Esophagus muscularis mucosa (tissue), 4 donors: ENCODE measurements around the gene TMEM120B. TPM values are rescaled to one million over a fixed set of nuclear protein-coding genes. Genes with fewer than 3 reads are reported as not detected.

Experiments used
- DNase-seq: peaks from one replicate; pipeline ENCODE4 v3.0.0-alpha.2; 2017; ENCODE audit errors: extremely low spot score
- H3K27ac ChIP-seq, 4 donors: fragments of 200-600 bp; sonication (generic); replicated peaks in 1 of 4; 1 replicate in 3 of 4; 2 replicates in 1 of 4; pipeline ENCODE4 v1.5.1; 2016 to 2019; ENCODE audit warnings: mild to moderate bottlenecking in 1 of 4
- H3K27me3 ChIP-seq, 4 donors: fragments of 200-600 bp; sonication (generic); one replicate each; pipeline versions ENCODE4 v1.5.1 to v1.6.0; 2016 to 2019
- H3K36me3 ChIP-seq, 4 donors: fragments of 200-600 bp; sonication (generic); one replicate each; pipeline ENCODE4 v1.5.1; 2016 to 2019
- H3K4me1 ChIP-seq, 4 donors: fragments of 200-600 bp; sonication (generic); one replicate each; pipeline ENCODE4 v1.5.1; 2016 to 2019
- H3K4me3 ChIP-seq, 4 donors: fragments of 200-600 bp; sonication (generic); 1 replicate in 2 of 4; 2 replicates in 2 of 4; pipeline ENCODE4 v1.5.1; 2016 to 2019; ENCODE audit warnings: mild to moderate bottlenecking in 4 of 4, moderate library complexity in 1 of 4
- H3K9me3 ChIP-seq, 4 donors: fragments of 200-600 bp; sonication (generic); 1 replicate in 3 of 4; 2 replicates in 1 of 4; pipeline ENCODE4 v1.5.1; 2016 to 2019
- EP300 ChIP-seq: sonication (generic); formaldehyde crosslinking; IDR thresholded peaks from one replicate; pipeline ENCODE4 v1.6.1; 2017; ENCODE audit warnings: antibody characterized with exemption
- POLR2A ChIP-seq: fragments of 450-650 bp; IDR thresholded peaks from one replicate; pipeline ENCODE4 v1.6.1; 2017; ENCODE audit warnings: antibody characterized with exemption, moderate library complexity, mild to moderate bottlenecking, low read depth
- POLR2AphosphoS5 ChIP-seq, 2 donors: sonication (generic); formaldehyde crosslinking; IDR thresholded peaks; one replicate each; pipeline ENCODE4 v1.6.1; 2017; ENCODE audit warnings: antibody characterized with exemption in 2 of 2
- WGBS: methylation state at CpG from one replicate; pipeline ENCODE4 v1.1.5; 2018; 5-methylcytosine and 5-hydroxymethylcytosine counted together
- intact Hi-C: fragments of 100-400 bp; cut with DNase I; formaldehyde crosslinking; loops from one replicate; pipeline ENCODE4 v1.15.1; 2023
- total RNA-seq, 4 donors: library from RNA; depleted of rRNA; stranded (reverse); fragments of >200 nt; gene quantifications; one replicate each; pipeline versions ENCODE4 v1.1.0 to v1.2.1, GENCODE V29; 2016
- TF ChIP-seq, protein P1 (sequence below), 3 experiments: fragments of 200-600 bp in 2 of 3; fragments of 450-650 bp in 1 of 3; sonication (generic) in 2 of 3; IDR thresholded peaks; one replicate each; pipeline ENCODE4 v1.5.1; 2017 to 2019; ENCODE audit warnings: antibody characterized with exemption in 3 of 3, mild to moderate bottlenecking in 2 of 3, moderate library complexity in 1 of 3

Gene TMEM120B
- total RNA-seq, 4 donors from 2014 or later = 4.5 to 14.1 (median 6.4) TPM

DNA sequence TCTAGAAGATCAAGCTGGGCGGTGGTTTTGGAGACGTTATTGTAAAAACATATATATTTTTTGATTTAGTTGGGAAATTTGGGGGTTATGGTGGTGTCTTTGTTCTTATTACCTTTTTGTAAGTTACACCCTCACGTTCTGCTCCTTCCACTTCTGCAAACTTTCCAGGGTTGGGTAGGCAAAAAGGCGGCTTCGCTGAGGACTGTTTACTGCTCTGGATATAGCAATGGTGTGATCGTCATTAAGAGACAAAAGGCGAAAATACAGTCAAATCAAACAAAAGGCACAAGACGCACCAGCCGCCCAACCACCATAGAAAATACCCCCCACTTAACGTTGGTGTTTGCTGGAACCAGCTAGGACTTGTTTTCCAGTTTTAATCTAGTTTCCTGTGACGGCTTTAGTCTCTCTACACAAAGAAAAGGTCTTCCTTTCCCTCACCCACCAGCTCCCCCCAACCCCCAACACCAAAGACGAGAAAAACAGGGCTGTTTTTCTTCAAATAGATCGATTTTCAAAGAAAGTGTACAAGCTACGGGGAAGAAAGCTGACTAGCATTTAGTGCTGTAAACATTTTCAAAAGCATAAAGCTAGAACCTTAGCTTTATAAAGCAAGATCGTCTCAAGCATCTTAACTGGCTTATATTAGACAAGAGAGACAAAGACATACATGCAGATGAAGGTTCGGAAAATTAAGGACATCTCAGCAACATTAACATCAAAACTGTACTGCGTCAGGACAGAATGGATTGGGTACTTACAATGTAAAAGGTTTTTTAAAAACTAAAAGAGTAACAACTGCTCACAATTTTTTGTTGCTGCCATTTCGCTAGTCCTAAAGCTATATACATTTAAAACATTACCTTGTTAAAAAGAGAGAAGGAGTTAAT lies 89.3 kb downstream of the TMEM120B start:
- no peaks in the 10 kb centered on the region for H3K27me3 ChIP-seq
- DNase-seq = no peak
- H3K4me1 ChIP-seq = peaks cover 43 to 57% (median 47%) of the 10 kb centered on the region in 4 donors
- no peaks in the 10 kb centered on the region for H3K9me3 ChIP-seq
- intact Hi-C loops = no loop called here
- no peak for TF ChIP-seq EP300
- TF ChIP-seq POLR2AphosphoS5 (IDR thresholded peaks at IDR 0.05) = no peak
- WGBS = 2% methylated on average over 18 of the region's 18 CpGs
- H3K36me3 ChIP-seq = peaks cover 0 to 4% (median 0%) of the 10 kb centered on the region in 4 donors
- H3K27ac ChIP-seq = peak overlapping the region; percentile 97 to 100 (median 100)
- peak overlapping the region; percentile 65 to 94 (median 84) for H3K4me3 ChIP-seq

DNA sequence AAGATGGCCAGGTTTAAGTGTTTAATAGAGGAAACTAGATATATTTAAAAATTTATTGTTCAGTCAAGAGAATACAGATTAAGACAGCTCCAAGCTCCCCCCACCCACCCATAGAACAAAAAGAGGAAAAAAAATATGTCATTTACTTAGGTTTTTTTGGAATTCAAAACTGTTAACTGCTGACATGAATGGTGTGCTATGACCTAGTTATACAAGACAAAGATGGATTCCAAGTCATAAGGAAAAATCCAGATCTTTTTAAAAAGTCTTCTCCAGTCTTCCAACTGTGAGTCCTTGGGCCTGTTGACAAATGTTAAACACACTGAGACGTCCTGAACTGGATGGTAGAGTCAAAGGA lies 89.9 kb downstream of the TMEM120B start:
- intact Hi-C loops = no loop called here
- 0% methylated on average over 1 of the region's 1 CpG for WGBS
- peaks cover 44 to 57% (median 47%) of the 10 kb centered on the region in 4 donors for H3K4me1 ChIP-seq
- peak overlapping the region; percentile 65 to 94 (median 84) for H3K4me3 ChIP-seq
- peak overlapping the region; percentile 97 to 100 (median 100) for H3K27ac ChIP-seq
- H3K36me3 ChIP-seq = peaks cover 0 to 10% (median under 1%) of the 10 kb centered on the region in 4 donors
- TF ChIP-seq POLR2AphosphoS5 (IDR thresholded peaks at IDR 0.05) (no peak), EP300 (no peak), POLR2A (no peak)
- TF ChIP-seq, protein P1, sequence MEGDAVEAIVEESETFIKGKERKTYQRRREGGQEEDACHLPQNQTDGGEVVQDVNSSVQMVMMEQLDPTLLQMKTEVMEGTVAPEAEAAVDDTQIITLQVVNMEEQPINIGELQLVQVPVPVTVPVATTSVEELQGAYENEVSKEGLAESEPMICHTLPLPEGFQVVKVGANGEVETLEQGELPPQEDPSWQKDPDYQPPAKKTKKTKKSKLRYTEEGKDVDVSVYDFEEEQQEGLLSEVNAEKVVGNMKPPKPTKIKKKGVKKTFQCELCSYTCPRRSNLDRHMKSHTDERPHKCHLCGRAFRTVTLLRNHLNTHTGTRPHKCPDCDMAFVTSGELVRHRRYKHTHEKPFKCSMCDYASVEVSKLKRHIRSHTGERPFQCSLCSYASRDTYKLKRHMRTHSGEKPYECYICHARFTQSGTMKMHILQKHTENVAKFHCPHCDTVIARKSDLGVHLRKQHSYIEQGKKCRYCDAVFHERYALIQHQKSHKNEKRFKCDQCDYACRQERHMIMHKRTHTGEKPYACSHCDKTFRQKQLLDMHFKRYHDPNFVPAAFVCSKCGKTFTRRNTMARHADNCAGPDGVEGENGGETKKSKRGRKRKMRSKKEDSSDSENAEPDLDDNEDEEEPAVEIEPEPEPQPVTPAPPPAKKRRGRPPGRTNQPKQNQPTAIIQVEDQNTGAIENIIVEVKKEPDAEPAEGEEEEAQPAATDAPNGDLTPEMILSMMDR (IDR thresholded peaks at IDR 0.05) = no peak
- no peaks in the 10 kb centered on the region for H3K27me3 ChIP-seq
- no peak for DNase-seq
- no peaks in the 10 kb centered on the region for H3K9me3 ChIP-seq

DNA sequence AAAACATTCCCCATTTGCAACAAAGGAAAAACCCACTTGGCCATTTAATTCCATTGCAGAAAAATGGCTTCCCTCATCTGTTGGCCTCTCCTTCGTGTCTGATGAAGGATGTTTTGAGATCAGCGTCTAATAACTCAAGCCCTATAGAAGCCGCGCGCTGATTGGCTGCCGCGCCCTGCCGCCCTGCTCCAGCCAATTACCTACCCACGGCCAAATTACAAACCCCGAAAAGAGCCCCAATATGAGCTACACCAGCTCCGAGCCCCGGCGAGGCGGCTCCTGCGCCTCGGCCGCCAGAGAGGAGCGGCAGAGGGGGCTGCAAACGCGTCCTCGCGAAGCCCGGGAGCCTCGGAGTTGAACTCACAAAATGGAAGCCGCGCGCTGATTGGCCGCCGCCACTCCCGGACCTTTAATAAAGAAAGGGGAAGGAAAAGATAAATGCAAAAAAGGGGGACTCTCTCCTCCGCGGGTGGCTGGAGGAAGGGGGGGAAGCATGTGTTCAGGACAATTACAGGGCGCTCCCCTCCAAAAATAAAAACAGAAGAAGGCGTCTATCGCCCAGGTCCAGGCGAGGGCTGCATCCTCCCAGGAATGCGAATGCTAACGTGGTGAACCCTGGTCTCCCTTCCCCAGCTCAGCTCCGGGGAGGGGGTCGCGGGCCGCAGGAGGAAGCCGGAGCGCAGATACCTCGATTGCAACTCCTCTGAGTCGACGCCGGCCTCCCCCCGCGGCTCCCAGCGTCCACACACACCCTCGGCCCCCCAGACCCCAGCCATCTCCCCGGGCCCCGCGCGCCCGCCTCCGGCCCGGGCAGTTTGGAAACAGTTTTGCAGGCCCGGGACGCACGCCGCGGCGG lies 90.5 kb downstream of the TMEM120B start:
- Histone ChIP-seq H3K9me3 (no peaks in the 10 kb centered on the region), H3K4me1 (peaks cover 43 to 57% (median 47%) of the 10 kb centered on the region in 4 donors), H3K27me3 (no peaks in the 10 kb centered on the region), H3K27ac (peak overlapping the region; percentile 97 to 100 (median 100)), H3K36me3 (peaks cover 0 to 17% (median 6%) of the 10 kb centered on the region in 4 donors), H3K4me3 (peak overlapping the region; percentile 65 to 94 (median 84))
- DNase-seq = peak; percentile 99
- intact Hi-C loops = no loop called here
- TF ChIP-seq POLR2AphosphoS5 (IDR thresholded peaks at IDR 0.05) = peak in 1 of 2 donors; percentile 92
- peak; percentile 95 for TF ChIP-seq POLR2A
- no peak for TF ChIP-seq EP300
- TF ChIP-seq, protein P1 (IDR thresholded peaks at IDR 0.05) = no peak
- under 1% methylated on average over 45 of the region's 65 CpGs for WGBS

DNA sequence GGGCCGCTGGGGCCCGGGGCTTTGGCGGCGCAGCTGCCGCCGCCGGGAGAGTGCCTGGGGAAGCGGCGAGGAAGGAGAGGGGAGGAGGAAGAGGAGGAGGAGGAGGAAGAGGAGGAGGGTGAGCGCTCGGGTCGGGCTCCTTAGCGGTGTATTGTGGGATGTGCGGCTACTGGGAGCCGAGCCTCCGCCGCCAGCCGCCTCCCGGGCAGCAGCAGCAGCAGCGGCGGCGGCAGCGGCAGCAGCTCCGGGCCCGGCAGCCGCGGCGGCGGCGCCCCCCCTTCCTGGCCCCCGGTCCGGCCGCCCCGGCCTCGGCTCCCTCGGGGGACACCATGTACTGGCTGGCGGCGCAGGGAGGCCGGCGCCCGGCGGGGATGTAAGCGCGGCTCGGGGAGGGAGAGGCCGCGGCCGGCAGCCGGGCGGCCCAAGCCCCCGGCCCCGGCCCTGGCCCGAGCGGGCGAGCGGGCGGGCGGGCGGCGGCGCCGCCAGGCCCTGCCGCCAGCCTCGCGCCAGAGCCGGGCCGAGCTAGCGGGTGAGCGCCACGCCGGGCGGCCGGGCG lies 91.4 kb downstream of the TMEM120B start, which contains the start of gene SETD1B:
Gene SETD1B (plus strand): TSS at position 149 of the 556 bp plus-strand sequence. CDS start 729 bp downstream, outside the sequence.
- DNase-seq = no peak
- Histone ChIP-seq H3K36me3 (peaks cover 7 to 25% (median 14%) of the 10 kb centered on the region in 4 donors), H3K27me3 (no peaks in the 10 kb centered on the region), H3K27ac (peak within 1 kb of the TSS; percentile 97 to 100 (median 100)), H3K9me3 (no peaks in the 10 kb centered on the region), H3K4me1 (peaks cover 34 to 50% (median 44%) of the 10 kb centered on the region in 4 donors), H3K4me3 (peak within 1 kb of the TSS; percentile 65 to 94 (median 84))
- TF ChIP-seq, protein P1 (IDR thresholded peaks at IDR 0.05) = no peak
- TF ChIP-seq POLR2A (no peak), POLR2AphosphoS5 (IDR thresholded peaks at IDR 0.05) (no peak), EP300 (no peak)
- intact Hi-C loops = no loop called here
- under 1% methylated on average over 27 of the region's 74 CpGs for WGBS
